GM12878 (cell line): ENCODE results near the gene TMEM229B.

Source experiments
- EP300 ChIP-seq, 2 experiments: fragments of 150-350 bp in 1 of 2; IDR thresholded peaks; 2 replicates each; pipeline ENCODE4 v1.6.1; 2011 to 2012; ENCODE audit warnings: low read depth in 2 of 2, low read length in 2 of 2, borderline replicate concordance in 1 of 2, improper control_type of control experiment in 1 of 2, inconsistent platforms in 1 of 2; ENCODE audit not compliant: control insufficient read depth in 1 of 2
- NRF1 ChIP-seq: conservative IDR thresholded peaks from 2 replicates; pipeline ENCODE4 v1.6.1; 2011; ENCODE audit warnings: mild to moderate bottlenecking, low read depth, low read length, improper control_type of control experiment
- POLR2A ChIP-seq: IDR thresholded peaks from 2 replicates; pipeline ENCODE4 v1.6.1; 2011; ENCODE audit warnings: low read depth, mild to moderate bottlenecking, low read length
- TAF1 ChIP-seq: IDR thresholded peaks from 2 replicates; pipeline ENCODE4 v1.6.1; 2011; ENCODE audit warnings: mild to moderate bottlenecking, low read depth, low read length, borderline replicate concordance
- TF ChIP-seq, protein P1 (sequence below): IDR thresholded peaks from 2 replicates; pipeline ENCODE4 v1.6.1; 2012; ENCODE audit warnings: low read depth, low read length, improper control_type of control experiment

- TF ChIP-seq TAF1 (no peak), POLR2A (no peak), NRF1 (no peak), EP300 (IDR thresholded peaks at IDR 0.05; ENCODE audit: borderline replicate concordance in 1 of 2, control insufficient read depth in 1 of 2, low read depth in 2 of 2, low read length in 2 of 2) (no peak)
- TF ChIP-seq, protein P1, sequence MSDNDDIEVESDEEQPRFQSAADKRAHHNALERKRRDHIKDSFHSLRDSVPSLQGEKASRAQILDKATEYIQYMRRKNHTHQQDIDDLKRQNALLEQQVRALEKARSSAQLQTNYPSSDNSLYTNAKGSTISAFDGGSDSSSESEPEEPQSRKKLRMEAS = no peak
Measured at GRCh38 chr14:67461341-67461985, 27.1 kb downstream of the TMEM229B start.
